K562 treated with DMSO at 1 percent for 4 hours (cell line): ENCODE measurements around the gene TAS2R13. TPM values are rescaled to one million over a fixed set of nuclear protein-coding genes. Genes with fewer than 3 reads are reported as not detected.

Experiments
- total RNA-seq: library from RNA; unstranded; fragments of 300-600 nt; gene quantifications from 2 replicates; pipeline ENCODE4 v1.2.3, GENCODE V29; 2022; ENCODE audit not compliant: insufficient read depth

The TAS2R13 gene, protein sequence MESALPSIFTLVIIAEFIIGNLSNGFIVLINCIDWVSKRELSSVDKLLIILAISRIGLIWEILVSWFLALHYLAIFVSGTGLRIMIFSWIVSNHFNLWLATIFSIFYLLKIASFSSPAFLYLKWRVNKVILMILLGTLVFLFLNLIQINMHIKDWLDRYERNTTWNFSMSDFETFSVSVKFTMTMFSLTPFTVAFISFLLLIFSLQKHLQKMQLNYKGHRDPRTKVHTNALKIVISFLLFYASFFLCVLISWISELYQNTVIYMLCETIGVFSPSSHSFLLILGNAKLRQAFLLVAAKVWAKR
- total RNA-seq: not detected in 2 replicates

DNA sequence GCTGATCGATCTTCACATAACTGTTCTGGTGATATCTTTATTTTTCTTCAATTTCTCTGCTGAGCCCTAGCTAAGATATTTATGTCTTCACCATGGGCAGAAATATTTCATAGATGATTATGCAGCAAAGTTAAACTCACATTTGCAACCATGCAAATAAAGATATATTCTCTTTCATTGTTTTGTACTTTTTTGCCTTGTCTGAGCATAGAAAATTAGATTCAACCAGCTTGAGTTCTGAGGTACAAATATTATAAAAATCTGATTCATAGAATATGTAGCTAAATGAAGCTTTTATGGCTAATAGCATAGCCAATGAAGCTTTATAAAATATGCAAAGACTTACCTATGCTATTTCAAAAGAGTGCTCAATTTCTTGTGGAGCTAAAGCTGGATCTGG, at the start of gene TAS2R13:
TAS2R13 (minus strand) TSS at position 101 of the 400 bp plus-strand sequence. CDS start 264 bp downstream, outside the sequence.

DNA sequence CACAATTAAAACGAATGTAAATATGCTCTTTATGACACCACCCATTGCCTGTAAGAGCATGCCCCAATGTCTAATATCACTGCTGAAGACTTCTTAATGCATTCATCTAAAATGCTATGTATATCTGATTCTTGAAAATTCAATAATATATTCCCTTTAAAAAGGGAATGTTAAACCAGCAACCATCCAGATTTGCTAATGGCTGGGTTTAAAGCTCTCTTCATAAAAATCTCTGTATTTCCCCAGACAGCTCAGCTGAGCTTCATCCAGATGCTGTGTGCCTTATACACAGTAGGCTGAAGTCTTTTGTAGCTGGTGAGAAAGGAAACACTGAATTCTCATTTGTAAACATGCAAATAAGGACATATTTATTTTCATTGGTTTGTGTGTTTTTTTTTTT, 29.8 kb upstream of the TAS2R13 start, which contains the start of gene TAS2R14:
TAS2R14 (minus strand) TSS at position 101 of the 400 bp plus-strand sequence; CDS start at position 45, 56 bp downstream.

DNA sequence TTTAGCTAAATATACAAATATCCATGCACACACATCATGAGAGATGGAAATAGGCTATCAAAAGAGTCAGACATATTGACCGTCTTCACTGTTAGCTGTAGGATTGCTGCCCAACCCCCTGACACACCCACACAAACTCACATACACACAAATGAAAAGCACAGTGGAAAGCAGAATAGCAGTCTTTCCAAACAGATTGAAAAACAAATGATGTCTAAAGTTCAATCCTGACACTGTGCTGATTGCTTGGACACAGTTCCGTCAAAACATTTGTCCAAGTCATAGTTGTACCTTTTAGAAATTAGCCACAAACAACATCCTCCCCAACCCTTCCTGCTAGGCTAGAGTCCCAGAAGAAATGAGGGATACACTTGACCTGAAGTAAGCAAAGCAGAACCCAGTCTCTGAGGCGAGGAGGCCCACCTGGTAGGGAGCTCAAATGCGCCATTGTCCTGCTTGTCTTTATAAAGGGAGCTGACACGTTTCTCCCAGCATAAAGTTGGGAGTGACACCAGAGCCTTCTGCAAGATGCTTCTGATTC, 19.5 kb upstream of the TAS2R13 start, which contains the start of gene PRH2:
PRH2 (plus strand) TSS at position 491 of the 541 bp plus-strand sequence; CDS start at position 529, 38 bp downstream.

DNA sequence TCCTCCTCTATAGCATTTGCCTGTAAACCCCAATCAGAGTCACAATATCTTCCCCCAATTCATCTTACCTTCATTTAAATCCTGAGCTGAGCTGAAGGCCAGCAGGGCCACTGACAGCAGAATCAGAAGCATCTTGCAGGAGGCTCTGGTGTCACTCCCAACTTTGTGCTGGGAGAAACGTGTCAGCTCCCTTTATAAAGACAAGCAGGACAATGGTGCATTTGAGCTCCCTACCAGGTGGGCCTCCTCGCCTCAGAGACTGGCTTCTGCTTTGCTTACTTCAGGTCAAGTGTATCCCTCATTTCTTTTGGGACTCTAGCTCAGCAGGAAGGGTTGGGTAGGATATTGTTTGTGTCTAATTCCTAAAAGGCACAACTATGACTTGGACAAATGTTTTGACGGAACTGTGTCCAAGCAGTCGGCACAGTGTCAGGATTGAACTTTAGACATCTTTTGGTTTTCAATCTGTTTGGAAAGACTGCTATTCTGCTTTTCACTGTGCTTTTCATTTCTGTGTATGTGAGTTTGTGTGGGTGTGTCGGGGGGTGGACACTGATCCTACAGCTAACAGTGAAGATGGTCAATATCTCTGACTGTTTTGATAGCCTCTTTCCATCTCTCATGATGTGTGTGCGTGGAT, 25.2 kb downstream of the TAS2R13 start, which contains the start of gene PRH1:
PRH1 (minus strand) TSS at position 170 of the 640 bp plus-strand sequence; CDS start at position 132, 38 bp downstream.

Other genes starting within 250 kb of the TAS2R13 start
- gene STYK1, start 235.5 kb downstream of the TAS2R13 start, total RNA-seq: 0.25 TPM in 1 of 2 replicates, not detected in the other
- 93.2 and 107 TPM in 2 replicates for gene YBX3, start 186.2 kb downstream of the TAS2R13 start, total RNA-seq
- gene TAS2R7, start 106.9 kb downstream of the TAS2R13 start, total RNA-seq: not detected in 2 replicates
- gene TAS2R8, start 102.3 kb downstream of the TAS2R13 start, total RNA-seq: not detected in 2 replicates
- not detected in 2 replicates for gene TAS2R9, start 99.4 kb downstream of the TAS2R13 start, total RNA-seq
- not detected in 2 replicates for gene TAS2R10, start 83.2 kb downstream of the TAS2R13 start, total RNA-seq
- gene PRR4, start 60.1 kb downstream of the TAS2R13 start, total RNA-seq: not detected in 2 replicates
- gene PRH1, start 25.3 kb downstream of the TAS2R13 start, total RNA-seq: not detected in 2 replicates
- gene PRH2, start 19.7 kb upstream of the TAS2R13 start, total RNA-seq: not detected in 2 replicates
- gene TAS2R14, start 29.7 kb upstream of the TAS2R13 start, total RNA-seq: 1.5 TPM in 1 of 2 replicates, not detected in the other
- gene TAS2R50, start 77.3 kb upstream of the TAS2R13 start, total RNA-seq: not detected in 2 replicates
- not detected in 2 replicates for gene TAS2R20, start 88.7 kb upstream of the TAS2R13 start, total RNA-seq
- not detected in 2 replicates for gene TAS2R19, start 113.1 kb upstream of the TAS2R13 start, total RNA-seq
- gene TAS2R31, start 121.8 kb upstream of the TAS2R13 start, total RNA-seq: not detected in 2 replicates
- gene TAS2R46, start 152.7 kb upstream of the TAS2R13 start, total RNA-seq: not detected in 2 replicates
- not detected in 2 replicates for gene TAS2R43, start 182.8 kb upstream of the TAS2R13 start, total RNA-seq
- gene TAS2R30, start 225.1 kb upstream of the TAS2R13 start, total RNA-seq: not detected in 2 replicates